SK-N-SH (cell line): ENCODE results near the gene FAIM2. TPM values are rescaled to one million over a fixed set of nuclear protein-coding genes. Genes with fewer than 3 reads are reported as not detected.

Experiments used
- CTCF ChIA-PET: fragments of 300-600, 350-600 bp; formaldehyde crosslinking; extraction: SDS; loops from one replicate; lab custom pipeline; 2021; lab: Yijun Ruan, JAX
- POLR2A ChIA-PET: fragments of 350-600 bp; sonication (Branson Sonifier 250); formaldehyde crosslinking; extraction: SDS; loops from one replicate; lab custom pipeline; 2020; ENCODE audit warnings: antibody characterized with exemption, inconsistent platforms; lab: Yijun Ruan, JAX
- DNase-seq: peaks from one replicate; pipeline ENCODE4 v3.0.0; 2012
- H2AFZ ChIP-seq: fragments of 200-600 bp; sonication (generic); 2 replicates; pipeline ENCODE4 v1.8.1; 2016; ENCODE audit warnings: antibody characterized with exemption, mild to moderate bottlenecking, low read depth
- H3F3A ChIP-seq: fragments of 200-600 bp; sonication (generic); replicated peaks from 2 replicates; pipeline ENCODE3; 2016; ENCODE audit warnings: antibody characterized with exemption, mild to moderate bottlenecking; ENCODE audit not compliant: insufficient read depth
- H3K27ac ChIP-seq, 2 experiments: fragments of 200-500 bp in 1 of 2; fragments of 200-600 bp in 1 of 2; sonication (Bioruptor generic) in 1 of 2; sonication (generic), shearing (Covaris generic) in 1 of 2; 2 replicates each; pipeline versions ENCODE4 v1.5.1 to v1.6.1; 2014 to 2016; ENCODE audit warnings: low read depth in 2 of 2, inconsistent platforms in 1 of 2, low read length in 1 of 2, mild to moderate bottlenecking in 1 of 2, mixed read lengths in 1 of 2
- H3K27me3 ChIP-seq: fragments of 200-600 bp; sonication (generic), shearing (Covaris generic); 2 replicates; pipeline ENCODE4 v1.6.1; 2016; ENCODE audit warnings: mixed run types; ENCODE audit not compliant: insufficient read depth
- H3K36me3 ChIP-seq, 2 experiments: fragments of 200-500 bp in 1 of 2; fragments of 200-600 bp in 1 of 2; sonication (Bioruptor generic) in 1 of 2; sonication (generic) in 1 of 2; replicated peaks in 1 of 2; 2 replicates each; pipeline versions ENCODE3 to v1.5.1; 2014 to 2016; ENCODE audit warnings: low read length in 1 of 2, mild to moderate bottlenecking in 1 of 2; ENCODE audit not compliant: insufficient read depth in 2 of 2, control insufficient read depth in 1 of 2
- H3K4me1 ChIP-seq, 2 experiments: fragments of 200-500 bp in 1 of 2; fragments of 200-600 bp in 1 of 2; sonication (Bioruptor generic) in 1 of 2; sonication (generic), shearing (Covaris generic) in 1 of 2; 2 replicates each; pipeline versions ENCODE4 v1.5.1 to v1.6.1; 2014 to 2016; ENCODE audit warnings: low read depth in 1 of 2, low read length in 1 of 2, mixed run types in 1 of 2; ENCODE audit not compliant: insufficient read depth in 2 of 2, control insufficient read depth in 1 of 2
- H3K4me2 ChIP-seq: fragments of 200-600 bp; sonication (generic), shearing (Covaris generic); 2 replicates; pipeline ENCODE4 v1.6.1; 2017; ENCODE audit warnings: mixed run types
- H3K4me3 ChIP-seq, 2 experiments: fragments of 200-500 bp in 1 of 2; fragments of 200-600 bp in 1 of 2; sonication (Bioruptor generic) in 1 of 2; sonication (generic), shearing (Covaris generic) in 1 of 2; 2 replicates each; pipeline versions ENCODE4 v1.5.1 to v1.8.1; 2014 to 2016; ENCODE audit warnings: low read depth in 2 of 2, inconsistent platforms in 1 of 2, low read length in 1 of 2, mild to moderate bottlenecking in 1 of 2, mixed read lengths in 1 of 2, moderate library complexity in 1 of 2
- H3K79me2 ChIP-seq: fragments of 200-600 bp; sonication (generic); 2 replicates; pipeline ENCODE4 v1.8.1; 2017; ENCODE audit warnings: mild to moderate bottlenecking; ENCODE audit not compliant: insufficient read depth
- H3K9ac ChIP-seq: fragments of 200-600 bp; sonication (generic); 2 replicates; pipeline ENCODE4 v1.6.1; 2017; ENCODE audit warnings: mixed run types
- H3K9me2 ChIP-seq: fragments of 200-600 bp; sonication (generic); 2 replicates; pipeline ENCODE4 v1.6.1; 2017; ENCODE audit warnings: mixed run types
- H3K9me3 ChIP-seq: fragments of 200-600 bp; sonication (generic); 2 replicates; pipeline ENCODE4 v1.6.1; 2017; ENCODE audit warnings: mixed run types, mild to moderate bottlenecking, moderate library complexity
- H4K20me1 ChIP-seq: fragments of 200-600 bp; sonication (generic); 2 replicates; pipeline ENCODE4 v1.6.1; 2017; ENCODE audit warnings: mild to moderate bottlenecking, mixed run types; ENCODE audit not compliant: insufficient read depth
- CTCF ChIP-seq: fragments of 200-600 bp; sonication (generic); IDR thresholded peaks from 2 replicates; pipeline ENCODE4 v1.6.1; 2017; ENCODE audit warnings: antibody characterized with exemption, mild to moderate bottlenecking, moderate library complexity
- EP300 ChIP-seq, 2 experiments: IDR thresholded peaks; 2 replicates each; pipeline versions ENCODE4 v1.4.0 to v1.6.1; 2012; ENCODE audit warnings: borderline replicate concordance in 1 of 2, low read depth in 1 of 2, low read length in 1 of 2
- EZH2phosphoT487 ChIP-seq: fragments of 200-600 bp; sonication (generic); IDR thresholded peaks from 2 replicates; pipeline ENCODE4 v1.6.1; 2017; ENCODE audit warnings: low read depth, mixed run types, mild to moderate bottlenecking, antibody characterized with exemption, moderate library complexity, borderline replicate concordance
- FOSL2 ChIP-seq: IDR thresholded peaks from 2 replicates; pipeline ENCODE4 v1.4.0; 2012; ENCODE audit warnings: low read depth, mild to moderate bottlenecking, moderate library complexity, borderline replicate concordance
- FOXJ3 ChIP-seq: sonication (generic); formaldehyde crosslinking; IDR thresholded peaks from 2 replicates; pipeline ENCODE4 v1.5.1; 2020; ENCODE audit warnings: mild to moderate bottlenecking, missing genetic modification reagents
- FOXM1 ChIP-seq: IDR thresholded peaks from 2 replicates; pipeline ENCODE4 v1.4.0; 2012; ENCODE audit warnings: low read depth, mild to moderate bottlenecking
- MEF2A ChIP-seq: IDR thresholded peaks from 2 replicates; pipeline ENCODE4 v1.4.0; 2012; ENCODE audit warnings: low read depth, borderline replicate concordance
- MXI1 ChIP-seq: IDR thresholded peaks from 2 replicates; pipeline ENCODE4 v1.6.1; 2012; ENCODE audit warnings: mild to moderate bottlenecking, low read depth, low read length, improper control_type of control experiment
- PBX3 ChIP-seq: IDR thresholded peaks from 2 replicates; pipeline ENCODE4; 2012
- RFX5 ChIP-seq: IDR thresholded peaks from 2 replicates; pipeline ENCODE4 v1.6.1; 2012; ENCODE audit warnings: mild to moderate bottlenecking, improper control_type of control experiment, low read length
- RXRA ChIP-seq: IDR thresholded peaks from 2 replicates; pipeline ENCODE4 v1.4.0; 2012; ENCODE audit warnings: low read depth, mild to moderate bottlenecking, borderline replicate concordance
- SIN3A ChIP-seq: IDR thresholded peaks from 2 replicates; pipeline ENCODE4 v1.6.1; 2012; ENCODE audit warnings: low read depth, mild to moderate bottlenecking, low read length, moderate library complexity, borderline replicate concordance
- SMC3 ChIP-seq: IDR thresholded peaks from 2 replicates; pipeline ENCODE4 v1.6.1; 2012; ENCODE audit warnings: low read depth, low read length, improper control_type of control experiment
- TCF12 ChIP-seq: IDR thresholded peaks from 2 replicates; pipeline ENCODE4 v1.4.0; 2012
- TEAD4 ChIP-seq: IDR thresholded peaks from 2 replicates; pipeline ENCODE4 v1.4.0; 2012; ENCODE audit warnings: mild to moderate bottlenecking, borderline replicate concordance; ENCODE audit not compliant: insufficient read depth
- USF2 ChIP-seq: fragments of 150-350 bp; IDR thresholded peaks from 2 replicates; pipeline ENCODE4 v1.6.1; 2017; ENCODE audit warnings: antibody characterized with exemption, low read length, low read depth, borderline replicate concordance
- YY1 ChIP-seq: IDR thresholded peaks from 2 replicates; pipeline ENCODE4 v1.4.0; 2012; ENCODE audit warnings: low read depth, mild to moderate bottlenecking
- ZBTB33 ChIP-seq: IDR thresholded peaks from 2 replicates; pipeline ENCODE4 v1.4.0; 2012; ENCODE audit warnings: low read depth, borderline replicate concordance
- WGBS: methylation state at CpG from one replicate; pipeline ENCODE4 v1.1.6; 2017; ENCODE audit warnings: low lambda C conversion rate; 5-methylcytosine and 5-hydroxymethylcytosine counted together
- polyA plus RNA-seq, 3 experiments: library from polyadenylated mRNA; depleted of rRNA; stranded (reverse); fragments of >200 nt; gene quantifications; 2 replicates each; pipeline ENCODE4 v1.2.3, GENCODE V29; 2012

Gene FAIM2
- polyA plus RNA-seq, 1 of the 3 experiments (the other 2 are of a cell fraction), result 11.3 TPM

- H3K36me3 ChIP-seq, result peaks cover 7 to 12% of the 10 kb centered on the region in 2 experiments
Observed at GRCh38 chr12:49823350-49823749, 80.3 kb downstream of the FAIM2 start.

More at GRCh38 chr12:49823350-49823749, 80.3 kb downstream of the FAIM2 start:
- Histone ChIP-seq H3K9me2 (no peaks in the 10 kb centered on the region), H3F3A (no peaks in the 10 kb centered on the region), H3K4me2 (no peak overlapping the region), H3K27ac (no peak overlapping the region), H3K4me1 (peaks cover 15 to 23% of the 10 kb centered on the region in 2 experiments; a peak in 3 of 4 replicates), H3K79me2 (peaks cover 86% of the 10 kb centered on the region)
- no CpG with 5 or more reads among the region's 1 CpG for WGBS
- DNase-seq, result no peak
- TF ChIP-seq ZBTB33 (no peak), SMC3 (no peak), TEAD4 (no peak), TCF12 (no peak), FOXM1 (no peak), PBX3 (no peak), YY1 (no peak), RFX5 (no peak), MEF2A (no peak), EZH2phosphoT487 (no peak), FOXJ3 (CRISPR knock-in tag) (no peak), MXI1 (no peak), CTCF (no peak), SIN3A (no peak), USF2 (no peak), EP300 (IDR thresholded peaks at IDR 0.05; ENCODE audit: borderline replicate concordance in 1 of 2, low read depth in 1 of 2, low read length in 1 of 2) (no peak), FOSL2 (no peak), RXRA (no peak)
- TF ChIP-seq, all 33 proteins: peak for 0
- Histone ChIP-seq H3K4me3 (no peak overlapping the region), H3K9me3 (no peaks in the 10 kb centered on the region), H4K20me1 (peaks cover 80% of the 10 kb centered on the region), H3K27me3 (no peaks in the 10 kb centered on the region), H3K9ac (no peak overlapping the region), H2AFZ (no peak overlapping the region)
- ChIA-PET POLR2A (no interaction called here), CTCF (interaction anchor here (1.0 to 7.5 kb wide), 2 partner anchors 16 to 46 kb away, joined by 3 to 51 read pairs; no protein-coding TSS in a partner anchor)
